ENCODE measurements around the gene UBTF.

UBTF gene

DNA sequence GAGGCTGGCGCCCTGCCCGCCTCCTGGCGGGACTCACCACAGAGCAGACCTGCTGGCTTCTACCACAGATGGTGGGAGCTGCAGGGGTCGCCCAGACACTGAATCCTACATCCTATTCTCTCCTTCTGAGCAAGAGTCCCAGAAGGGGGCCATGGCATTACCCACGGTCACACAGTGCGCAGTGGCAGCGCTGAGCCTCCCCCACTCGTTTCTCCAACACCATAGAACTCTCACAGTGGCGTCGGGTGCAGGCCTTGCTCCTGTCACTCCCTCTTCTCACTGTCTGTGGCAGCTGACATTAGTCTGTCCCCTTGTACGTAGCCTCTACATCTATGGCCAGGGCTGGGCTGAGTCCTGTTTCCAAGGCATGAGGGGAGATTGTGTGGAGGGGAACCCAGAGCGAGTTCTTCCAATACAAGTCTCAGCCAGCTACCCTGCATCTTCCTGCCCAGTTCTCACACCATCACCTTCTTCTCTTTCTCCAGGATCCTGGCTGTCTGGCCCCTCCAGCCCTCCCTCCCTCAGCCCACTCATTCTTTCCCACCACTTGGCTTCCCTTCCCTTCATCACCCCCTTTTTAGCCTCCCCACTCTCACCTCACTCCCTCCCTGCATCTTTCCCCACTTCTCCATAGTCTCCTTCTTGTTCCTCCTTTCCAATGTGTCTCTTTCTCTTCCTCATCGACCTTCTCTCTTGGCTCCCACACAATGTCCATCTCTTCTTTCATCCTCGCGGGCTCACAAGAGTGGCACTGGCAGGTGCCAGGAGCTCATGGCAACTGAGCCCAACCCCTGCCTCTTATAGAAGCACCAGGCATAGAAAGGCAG is 5.9 kb downstream of the UBTF start:
- no peak for DNase-seq

DNA sequence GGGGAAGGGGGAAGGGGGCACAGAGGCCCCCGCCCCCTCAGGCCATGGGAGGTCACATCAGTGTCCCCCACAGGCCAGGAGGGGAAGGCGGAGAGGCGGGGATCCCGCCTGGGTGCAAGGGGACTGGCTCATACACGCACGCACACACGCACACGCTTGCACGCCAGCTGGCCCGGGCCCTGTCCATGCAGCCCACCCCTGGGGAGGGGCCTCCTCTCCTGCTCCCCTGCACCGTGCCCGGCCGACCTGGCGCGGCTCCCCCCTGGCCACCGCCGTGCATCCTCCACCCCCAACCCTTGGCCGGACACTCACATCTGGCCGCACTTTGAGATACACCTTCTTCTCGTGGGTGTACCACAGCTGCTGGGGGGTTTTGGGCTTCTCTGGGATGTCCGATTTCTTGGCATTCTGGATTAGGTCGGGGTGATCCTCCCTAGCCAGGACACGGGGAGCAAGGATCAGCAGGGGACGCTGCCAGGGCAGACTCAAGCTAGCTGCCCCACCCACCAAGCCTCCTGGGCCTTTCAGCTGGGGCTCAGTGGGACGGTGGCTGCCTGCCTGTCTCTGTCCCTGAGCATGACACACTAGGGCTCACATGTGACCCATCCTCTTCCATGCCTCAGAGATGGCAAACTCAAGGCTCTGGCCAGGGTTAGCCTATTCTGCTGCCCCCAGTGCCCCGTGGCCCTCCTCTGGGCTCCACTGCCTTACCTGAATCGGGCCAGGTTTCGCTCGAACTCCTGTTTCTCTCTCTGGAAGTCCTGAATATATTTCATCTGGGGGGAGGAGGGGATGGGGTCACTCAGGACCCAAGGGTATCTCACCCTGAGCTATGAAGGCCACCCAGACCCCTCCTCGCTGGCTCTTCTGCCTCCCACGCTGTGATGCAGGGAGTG is 6.7 kb downstream of the UBTF start:
- no peak for DNase-seq

DNA sequence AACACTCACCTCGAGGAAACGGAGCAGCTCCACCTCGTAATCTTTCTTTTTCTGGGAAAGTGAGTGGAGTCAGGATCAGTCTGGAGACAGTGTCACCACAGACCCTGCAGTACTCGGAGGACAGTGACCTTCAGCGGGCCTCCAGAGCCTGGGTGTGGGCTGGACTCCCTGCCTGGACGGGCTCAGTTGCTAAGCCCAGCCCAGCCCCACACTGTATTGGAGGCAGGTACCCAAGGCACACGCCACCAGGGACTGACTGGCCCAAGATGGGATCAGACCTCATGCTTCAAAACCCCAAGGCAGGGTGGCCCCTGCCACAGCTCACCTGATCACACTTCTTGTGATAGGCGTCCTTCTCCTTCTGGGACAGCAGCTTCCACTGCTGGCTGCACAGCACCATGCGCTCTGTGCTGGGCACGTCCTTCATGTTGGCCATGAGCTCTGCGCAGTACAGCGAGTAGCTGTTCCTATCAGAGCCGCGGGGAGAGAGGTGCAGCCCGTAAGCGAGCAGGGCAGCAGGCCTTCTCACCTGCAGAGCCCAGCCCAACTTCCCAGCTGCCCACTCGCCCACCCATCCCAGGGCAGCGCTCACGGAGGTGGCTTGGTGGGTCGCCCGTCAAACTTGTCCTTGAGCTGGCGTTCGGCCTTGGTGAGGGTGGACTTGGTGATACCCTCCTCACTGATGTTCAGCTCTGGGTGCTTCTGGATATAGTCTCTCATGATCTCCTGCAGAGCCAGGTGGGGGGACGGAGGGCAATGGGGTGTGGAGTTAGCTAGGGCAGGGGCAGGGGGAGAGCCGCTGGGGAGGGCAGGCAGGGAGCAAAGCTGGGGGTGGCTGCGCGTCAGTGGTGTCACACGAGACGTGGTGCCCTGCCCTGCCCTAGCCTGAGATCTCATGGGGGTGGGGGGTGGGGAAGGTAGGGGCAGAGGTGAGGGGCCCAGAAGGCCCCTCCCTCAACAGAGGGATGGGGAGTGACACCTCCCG is 7.9 kb downstream of the UBTF start:
- DNase-seq, result no peak

- DNase-seq, result no peak
Measured at GRCh38 chr17:44210342-44211192, 8.9 kb downstream of the UBTF start.

DNA sequence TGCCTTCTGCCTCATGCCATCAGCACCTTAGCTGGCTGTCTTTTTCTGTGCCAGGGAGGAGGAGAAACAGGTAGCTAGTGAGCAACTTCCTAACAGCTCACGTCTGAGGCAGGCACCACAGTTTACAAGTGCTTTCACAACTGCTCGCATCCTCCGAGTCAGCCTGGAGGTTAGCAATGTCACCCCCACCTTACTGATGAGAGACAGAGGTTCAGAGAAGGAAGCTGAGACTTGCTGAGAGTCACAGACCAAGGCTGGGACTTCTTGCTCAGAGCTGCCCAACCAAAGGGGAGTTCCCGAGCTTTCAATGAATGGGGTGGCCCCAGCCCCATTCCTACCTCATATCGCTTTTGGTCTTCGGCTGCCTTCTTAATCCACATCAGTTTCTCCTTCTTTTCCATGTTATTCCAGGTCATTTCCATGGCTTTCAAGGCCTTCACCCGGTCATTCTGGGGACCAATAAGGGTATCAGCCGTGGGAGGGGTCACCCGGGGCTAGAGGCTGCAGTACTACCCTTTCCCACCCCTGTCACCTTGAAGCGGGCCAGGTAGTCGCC is 9.6 kb downstream of the UBTF start:
- no peak for DNase-seq

DNA sequence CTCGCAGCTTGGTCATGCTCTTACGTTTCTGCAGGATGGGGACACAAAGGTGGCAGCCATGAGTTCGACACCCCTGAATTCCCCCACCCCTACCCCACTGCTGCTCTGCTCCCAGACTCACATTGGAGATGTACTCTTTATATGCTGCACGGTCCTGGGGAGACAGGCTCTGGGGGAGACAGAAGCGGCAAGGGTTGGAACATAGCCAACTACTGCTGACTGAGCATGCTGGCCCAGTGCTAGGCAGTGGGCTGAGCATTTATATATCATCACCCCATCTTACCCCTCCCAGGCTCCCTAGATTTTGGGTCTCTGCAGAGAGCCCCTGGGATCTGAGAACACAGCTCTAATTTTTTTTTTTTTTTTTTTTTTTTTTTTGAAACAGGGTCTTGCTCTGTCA is 11.7 kb downstream of the UBTF start:
- no peak for DNase-seq

DNA sequence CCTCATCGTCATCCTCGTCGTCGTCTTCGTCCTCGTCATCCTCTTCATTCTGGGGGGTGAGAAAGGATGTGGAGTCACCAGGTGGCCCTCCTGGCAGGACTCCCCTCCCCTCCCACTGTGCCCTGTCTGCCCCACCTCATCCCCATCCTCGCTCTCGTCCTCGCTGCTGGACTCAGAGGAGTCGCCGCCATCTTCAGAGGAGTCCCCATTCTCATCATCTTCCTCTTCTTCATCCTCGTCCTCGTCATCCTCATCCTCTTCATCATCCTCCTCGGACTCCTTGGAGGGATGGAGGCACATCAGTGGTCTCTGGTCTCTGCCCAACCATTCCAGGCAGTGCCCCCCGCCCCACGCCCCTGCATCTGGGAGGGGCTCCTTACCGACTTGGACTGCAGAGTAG is 12.2 kb downstream of the UBTF start:
- DNase-seq, result no peak

- DNase-seq, result no peak
Measured at GRCh38 chr17:44206825-44207155, 12.7 kb downstream of the UBTF start.

- no peak for DNase-seq
Measured at GRCh38 chr17:44205962-44206824, 13.3 kb downstream of the UBTF start.

GRCh38 chr17:44204441-44204882 is 15.0 kb downstream of the UBTF start:
- no peak for DNase-seq

DNA sequence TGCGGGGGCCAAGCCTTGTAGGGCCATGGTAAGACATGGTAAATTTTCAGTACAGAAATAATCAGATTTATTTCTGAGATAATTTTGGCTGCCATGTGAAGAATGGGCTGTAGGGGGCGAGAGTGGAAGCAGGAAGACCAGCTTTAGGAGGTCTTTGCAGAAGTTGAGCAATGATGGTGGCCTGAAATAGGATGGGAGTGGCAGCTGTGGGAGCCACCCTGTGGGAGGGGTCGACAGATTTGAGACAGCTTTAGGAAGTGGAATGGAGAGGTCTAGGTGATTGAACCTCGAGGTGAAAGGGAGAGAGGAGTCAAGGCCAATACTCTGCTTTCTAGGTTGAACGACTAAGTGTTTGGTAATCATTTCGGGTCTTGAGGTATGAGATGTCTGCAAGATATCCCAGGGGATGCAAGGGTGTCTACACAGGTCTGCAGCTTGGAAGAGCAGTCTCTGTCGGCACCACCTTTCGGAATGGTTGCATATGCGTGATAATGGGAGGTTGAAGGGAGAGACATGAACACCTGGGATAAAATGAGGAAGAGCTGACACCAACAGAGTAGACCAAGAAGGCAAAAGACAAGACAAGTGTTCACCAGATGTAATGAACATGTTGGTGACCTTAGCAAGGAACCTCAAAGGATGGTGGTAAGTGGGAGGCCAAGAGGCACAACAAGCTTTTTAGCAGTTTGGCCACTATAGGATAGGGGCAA is 15.6 kb downstream of the UBTF start:
- peak; percentile 14 for DNase-seq

DNA sequence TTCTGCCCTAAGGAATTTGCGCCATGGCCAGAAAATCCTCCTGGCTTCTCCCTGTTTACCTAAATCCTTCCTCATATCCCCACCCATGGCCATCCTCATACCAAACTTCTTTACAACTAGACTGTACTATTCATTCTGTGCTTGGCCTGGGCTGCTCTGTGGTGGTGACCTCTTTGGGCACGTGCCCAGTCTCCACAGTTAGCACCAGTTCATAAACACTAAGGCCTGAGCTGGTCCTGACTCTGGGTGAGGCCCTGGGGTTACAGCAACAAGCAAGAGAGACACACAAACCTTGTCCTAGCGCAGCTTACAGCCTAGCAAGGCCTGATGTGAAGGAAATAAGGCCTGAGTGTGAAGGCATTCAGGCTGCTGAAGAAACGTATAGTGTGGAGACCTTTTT is 16.7 kb downstream of the UBTF start:
- DNase-seq, result no peak

DNA sequence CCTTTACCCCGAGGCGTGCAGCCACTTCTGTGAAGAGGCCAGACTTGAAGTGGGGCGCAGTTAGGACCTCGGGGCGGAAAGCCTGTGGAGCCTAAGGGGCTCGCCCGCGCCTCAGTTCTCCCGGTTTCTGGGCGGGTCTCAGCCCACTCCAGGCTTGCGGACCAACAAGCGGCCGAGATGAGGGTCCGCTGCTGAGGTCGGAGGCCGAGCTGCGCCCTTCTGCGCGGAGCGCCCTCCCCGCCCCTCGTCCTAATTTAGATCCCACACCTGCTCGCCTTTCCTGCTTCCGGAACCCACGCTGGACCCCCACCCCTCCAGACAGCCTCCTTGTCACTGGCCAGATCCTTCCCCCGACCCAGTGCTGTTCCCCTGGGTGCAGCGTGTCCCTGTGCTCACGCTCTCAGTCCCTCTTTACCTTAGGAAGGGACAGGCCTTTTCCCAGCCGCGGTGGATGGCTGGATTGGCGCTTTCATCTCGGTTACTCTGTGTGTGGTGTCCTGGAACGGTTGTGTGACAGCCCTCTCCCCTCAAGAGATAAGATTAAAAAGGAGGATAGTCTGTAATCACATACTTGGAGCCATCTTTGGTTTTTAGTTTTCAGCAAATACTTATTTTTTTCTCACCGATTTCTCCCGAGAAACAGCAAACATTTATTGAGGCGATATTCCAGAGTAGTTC is 18.9 kb downstream of the UBTF start:
- no peak for DNase-seq

- DNase-seq, result peak; percentile 92
Measured at GRCh38 chr17:44199553-44200477, 19.7 kb downstream of the UBTF start, which contains the start of gene ATXN7L3. ATXN7L3 (minus strand) TSS chr17:44199884; CDS start chr17:44198070, 1,814 bp downstream.

- DNase-seq, result no peak
Measured at GRCh38 chr17:44198721-44199552, 20.5 kb downstream of the UBTF start.

GRCh38 chr17:44197980-44198720 is 21.3 kb downstream of the UBTF start:
- no peak for DNase-seq

All from NCI-H446 treated with DMSO at 0.1 percent for 48 hours (cell line).